ENCODE measurements around the gene TGFB1. TPM values are rescaled to one million over a fixed set of nuclear protein-coding genes. Genes with fewer than 3 reads are reported as not detected.
A peak's percentile ranks its signal among the peaks of the same experiment; 100 is the strongest.

The TGFB1 gene
- total and polyA plus RNA-seq, 4 donors, result 0.83 to 10.6 (median 6.9) TPM

DNA sequence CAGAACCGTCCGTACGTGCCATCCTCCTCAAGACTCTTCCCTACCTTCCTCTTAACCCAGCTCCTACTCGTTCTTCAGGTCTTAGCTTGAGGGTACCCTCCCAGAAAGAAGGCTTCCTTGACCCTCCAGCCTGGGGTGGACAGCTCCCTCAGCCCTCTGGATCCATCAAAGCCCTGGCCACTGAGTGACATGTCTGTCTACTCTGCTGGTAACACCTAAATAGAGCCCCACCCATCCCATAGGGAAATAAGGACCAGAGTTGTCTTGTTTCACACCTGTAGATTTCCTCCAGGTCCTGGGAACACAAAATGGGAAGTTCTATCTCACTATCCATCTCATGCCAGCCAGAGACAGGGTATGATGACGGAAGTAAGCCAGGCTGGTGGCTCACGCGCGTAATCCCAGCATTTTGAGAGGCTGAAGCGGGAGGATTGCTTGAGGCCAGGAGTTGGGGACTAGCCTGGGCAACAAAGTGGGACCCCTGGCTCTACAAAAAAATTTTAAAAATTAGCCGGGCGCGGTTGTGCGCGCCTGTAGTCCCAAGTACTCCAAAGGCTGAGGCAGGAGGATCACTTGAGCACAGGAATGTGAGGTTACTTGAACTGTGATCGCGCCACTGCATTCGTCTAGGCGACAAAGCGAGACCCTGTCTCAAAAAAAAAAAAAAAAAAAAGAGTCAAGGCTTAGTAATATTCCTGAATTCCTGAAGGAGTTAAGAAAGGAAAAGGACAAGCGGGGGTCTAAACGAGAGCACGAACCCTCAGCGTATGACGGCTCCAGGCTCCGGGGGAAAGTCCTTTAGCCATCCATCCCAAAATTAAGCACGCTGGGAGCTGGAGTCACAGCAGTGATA is 44.3 kb downstream of the TGFB1 start:
- H3K27me3 ChIP-seq (ENCODE audit: control insufficient read depth in 4 of 4, insufficient read depth in 4 of 4, low read length in 3 of 4), result no peaks in the 10 kb centered on the region
- no peaks in the 10 kb centered on the region for H3K9me3 ChIP-seq (ENCODE audit: control insufficient read depth in 4 of 4, low read length in 3 of 4)
- 10% methylated on average over 26 of the region's 26 CpGs for WGBS
- no peak for TF ChIP-seq NR2F2 (IDR thresholded peaks at IDR 0.05)
- peak in 1 of 2 donors; percentile 10 for TF ChIP-seq JUND (IDR thresholded peaks at IDR 0.05)
- TF ChIP-seq HNF4A (conservative IDR thresholded peaks at IDR 0.05), result no peak
- no peak for TF ChIP-seq ATF3 (IDR thresholded peaks at IDR 0.05)
- peaks cover 10 to 32% (median 20%) of the 10 kb centered on the region in 4 donors for H3K36me3 ChIP-seq (ENCODE audit: control insufficient read depth in 4 of 4, insufficient read depth in 3 of 4, low read depth in 1 of 4, low read length in 3 of 4)
- peaks cover 0 to 35% (median 25%) of the 10 kb centered on the region in 4 donors for H3K4me1 ChIP-seq (ENCODE audit: control insufficient read depth in 4 of 4, insufficient read depth in 4 of 4, low read length in 3 of 4)
- no peak for DNase-seq (ENCODE audit: low spot score)
- peak overlapping the region; percentile 94 to 97 for H3K9ac ChIP-seq (ENCODE audit: low read depth in 1 of 2, low read length in 2 of 2)
- H3K27ac ChIP-seq (ENCODE audit: low read depth in 1 of 2, low read length in 2 of 2), result peak overlapping the region; percentile 86 to 97
- H3K4me3 ChIP-seq (ENCODE audit: low read depth in 1 of 3, low read length in 3 of 3), result peak overlapping the region; percentile 80 to 100 (median 93)

DNA sequence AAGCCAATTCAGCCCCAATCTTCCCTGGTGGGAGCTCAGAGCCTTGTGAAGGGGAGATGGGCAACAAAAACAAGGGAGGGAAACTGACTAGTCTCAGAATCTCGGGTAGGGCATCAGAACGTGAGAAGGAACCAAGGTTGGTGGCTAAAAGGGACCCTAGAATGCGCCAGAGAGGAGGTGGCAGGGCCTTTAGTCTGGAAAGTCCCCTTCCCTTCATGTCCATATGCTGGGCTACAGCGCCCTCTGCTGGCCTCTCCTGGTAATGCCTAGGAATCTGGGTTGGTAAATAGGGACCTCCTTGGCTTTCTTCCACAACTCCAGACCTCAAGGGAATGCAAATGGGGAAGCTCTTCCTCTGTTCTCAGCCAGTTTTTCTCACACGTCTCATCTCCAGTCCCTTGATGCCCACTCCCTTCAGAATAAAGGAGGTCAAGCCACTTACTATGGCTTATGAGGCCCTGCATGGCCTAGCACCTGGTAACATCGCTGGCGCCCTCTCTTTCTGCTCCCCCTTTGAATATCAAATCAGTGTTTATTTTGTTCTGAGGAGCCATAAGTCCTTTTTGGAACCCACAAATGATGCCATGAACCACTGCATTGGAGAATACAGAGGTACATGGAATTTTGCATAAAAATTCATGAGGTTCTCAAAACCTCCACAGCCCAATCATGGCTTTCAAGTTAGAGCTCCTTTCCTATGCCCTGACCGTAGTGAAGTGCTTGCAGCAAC is 45.1 kb downstream of the TGFB1 start:
- Histone ChIP-seq H3K4me1 (ENCODE audit: control insufficient read depth in 4 of 4, insufficient read depth in 4 of 4, low read length in 3 of 4) (peaks cover 0 to 35% (median 25%) of the 10 kb centered on the region in 4 donors), H3K9ac (ENCODE audit: low read depth in 1 of 2, low read length in 2 of 2) (peak overlapping the region; percentile 94 to 97)
- WGBS, result 27% methylated on average over 8 of the region's 8 CpGs

More for the DNA sequence above, 45.1 kb downstream of the TGFB1 start:
- Histone ChIP-seq H3K27me3 (ENCODE audit: control insufficient read depth in 4 of 4, insufficient read depth in 4 of 4, low read length in 3 of 4) (no peaks in the 10 kb centered on the region), H3K27ac (ENCODE audit: low read depth in 1 of 2, low read length in 2 of 2) (peak overlapping the region; percentile 86 to 97), H3K4me3 (ENCODE audit: low read depth in 1 of 3, low read length in 3 of 3) (no peak overlapping the region), H3K9me3 (ENCODE audit: control insufficient read depth in 4 of 4, low read length in 3 of 4) (no peaks in the 10 kb centered on the region), H3K36me3 (ENCODE audit: control insufficient read depth in 4 of 4, insufficient read depth in 3 of 4, low read depth in 1 of 4, low read length in 3 of 4) (peaks cover 14 to 40% (median 27%) of the 10 kb centered on the region in 4 donors)
- TF ChIP-seq, protein P1, sequence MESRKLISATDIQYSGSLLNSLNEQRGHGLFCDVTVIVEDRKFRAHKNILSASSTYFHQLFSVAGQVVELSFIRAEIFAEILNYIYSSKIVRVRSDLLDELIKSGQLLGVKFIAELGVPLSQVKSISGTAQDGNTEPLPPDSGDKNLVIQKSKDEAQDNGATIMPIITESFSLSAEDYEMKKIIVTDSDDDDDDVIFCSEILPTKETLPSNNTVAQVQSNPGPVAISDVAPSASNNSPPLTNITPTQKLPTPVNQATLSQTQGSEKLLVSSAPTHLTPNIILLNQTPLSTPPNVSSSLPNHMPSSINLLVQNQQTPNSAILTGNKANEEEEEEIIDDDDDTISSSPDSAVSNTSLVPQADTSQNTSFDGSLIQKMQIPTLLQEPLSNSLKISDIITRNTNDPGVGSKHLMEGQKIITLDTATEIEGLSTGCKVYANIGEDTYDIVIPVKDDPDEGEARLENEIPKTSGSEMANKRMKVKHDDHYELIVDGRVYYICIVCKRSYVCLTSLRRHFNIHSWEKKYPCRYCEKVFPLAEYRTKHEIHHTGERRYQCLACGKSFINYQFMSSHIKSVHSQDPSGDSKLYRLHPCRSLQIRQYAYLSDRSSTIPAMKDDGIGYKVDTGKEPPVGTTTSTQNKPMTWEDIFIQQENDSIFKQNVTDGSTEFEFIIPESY (IDR thresholded peaks at IDR 0.05), result no peak
- TF ChIP-seq RAD21 (IDR thresholded peaks at IDR 0.05) (peak; percentile 94 to 96), HNF4A (conservative IDR thresholded peaks at IDR 0.05) (peak in 1 of 2 donors; percentile 6), CTCF (IDR thresholded peaks at IDR 0.05; ENCODE audit: low read depth, low read length, missing input control) (peak; percentile 99), RXRA (IDR thresholded peaks at IDR 0.05) (peak in 1 of 2 donors; percentile 23), FOXA2 (IDR thresholded peaks at IDR 0.05) (peak; percentile 47), JUND (IDR thresholded peaks at IDR 0.05) (no peak), NR2F2 (IDR thresholded peaks at IDR 0.05) (peak; percentile 28)
- DNase-seq (ENCODE audit: low spot score), result peak; percentile 96
